Stimulated activated CD8-positive, alpha-beta memory T cell treated with anti-CD3 and anti-CD28 coated beads, Interleukin-12 subunit alpha, Interleukin-12 subunit beta, amount 100 ng/mL, for 1 hour (primary cell): ENCODE measurements around the gene ADAM23.

Source experiments
- DNase-seq: peaks from one replicate; pipeline ENCODE4 v3.0.0-alpha.2; 2020; ENCODE audit warnings: low read depth

ADAM23 gene

GRCh38 chr2:206511283-206511682 is 68.0 kb downstream of the ADAM23 start:
- no peak for DNase-seq

DNA sequence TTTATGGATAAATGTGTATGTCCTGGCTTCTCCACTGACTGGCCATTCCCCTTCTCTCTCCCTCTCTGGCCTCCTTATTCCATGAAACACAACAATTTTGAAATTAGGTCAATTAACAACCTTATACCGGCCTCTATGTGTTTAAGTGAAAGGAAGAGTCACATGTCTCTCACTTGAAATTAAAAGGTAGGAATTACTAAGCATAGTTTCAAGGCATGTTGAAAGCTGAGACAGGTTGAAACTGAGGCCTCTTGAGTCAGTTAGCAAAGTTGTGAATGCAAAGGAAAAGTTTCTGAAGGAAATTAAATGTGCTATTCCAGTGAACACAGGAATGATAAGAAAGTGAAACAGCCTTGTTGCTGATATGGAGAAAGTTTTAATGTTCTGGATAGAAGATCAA is 69.7 kb downstream of the ADAM23 start:
- no peak for DNase-seq

- DNase-seq: no peak
These were observed 72.2 kb downstream of the ADAM23 start for GRCh38 chr2:206515580-206515979.

- DNase-seq: no peak
These were observed 75.7 kb downstream of the ADAM23 start for GRCh38 chr2:206518997-206519396.

GRCh38 chr2:206520450-206520849 is 77.1 kb downstream of the ADAM23 start:
- no peak for DNase-seq

- DNase-seq: no peak
These were observed 77.8 kb downstream of the ADAM23 start for GRCh38 chr2:206521115-206521514.

DNA sequence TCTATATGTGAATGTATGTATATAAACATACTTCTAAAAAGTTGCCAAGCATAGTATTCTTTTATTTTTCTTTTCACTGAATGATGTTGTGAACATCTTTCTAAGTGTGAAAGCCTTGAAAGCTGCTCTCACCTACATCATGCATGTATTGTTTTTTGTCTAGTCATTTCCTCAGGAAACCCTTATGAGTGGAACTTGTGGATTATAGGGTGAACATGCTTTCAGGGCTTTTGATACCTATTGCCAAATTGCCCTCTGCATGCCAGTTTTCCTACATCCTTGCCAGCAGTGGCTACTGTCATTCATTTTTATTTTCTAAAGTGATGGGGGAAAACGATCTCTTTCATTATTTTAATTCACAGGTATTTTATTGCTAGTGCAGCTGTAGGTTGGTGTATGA is 78.3 kb downstream of the ADAM23 start:
- DNase-seq: no peak

DNA sequence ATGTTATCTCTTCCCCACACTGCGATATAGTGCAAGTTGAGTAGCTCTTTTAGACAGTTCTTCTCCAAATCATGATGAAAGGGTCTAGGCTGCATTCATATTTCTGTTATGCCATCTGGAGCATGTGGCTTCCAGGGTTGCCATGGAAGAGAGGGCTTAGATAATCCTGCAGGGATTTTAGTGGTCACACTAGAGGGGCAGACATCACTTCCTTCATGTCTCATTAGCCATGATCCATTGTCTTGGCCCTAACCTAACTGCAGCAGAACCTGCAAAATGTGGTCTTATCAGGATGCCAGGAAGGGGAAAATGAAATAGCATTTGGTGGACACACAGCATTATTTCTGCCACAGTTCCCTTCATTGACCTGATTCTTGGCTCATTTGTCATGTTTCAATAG is 83.1 kb downstream of the ADAM23 start:
- no peak for DNase-seq

DNA sequence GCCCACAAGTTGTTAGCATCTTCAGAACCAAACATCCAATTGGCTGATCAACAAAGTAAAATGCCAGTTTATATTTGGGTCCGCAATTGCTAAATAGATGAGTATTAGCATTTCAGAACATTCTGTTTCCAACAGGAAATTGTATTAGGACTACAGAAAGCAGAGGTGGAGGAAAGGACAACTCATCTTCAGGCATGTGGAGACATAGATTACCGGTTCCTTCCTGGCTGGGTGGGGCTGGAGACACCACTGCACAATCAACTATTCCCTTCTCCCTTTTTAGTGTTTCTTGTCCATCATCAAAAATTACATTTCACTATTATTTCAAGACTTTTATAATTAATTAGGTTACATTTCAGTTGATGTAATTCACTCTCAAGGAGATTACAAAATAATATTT is 83.8 kb downstream of the ADAM23 start:
- DNase-seq: no peak

DNA sequence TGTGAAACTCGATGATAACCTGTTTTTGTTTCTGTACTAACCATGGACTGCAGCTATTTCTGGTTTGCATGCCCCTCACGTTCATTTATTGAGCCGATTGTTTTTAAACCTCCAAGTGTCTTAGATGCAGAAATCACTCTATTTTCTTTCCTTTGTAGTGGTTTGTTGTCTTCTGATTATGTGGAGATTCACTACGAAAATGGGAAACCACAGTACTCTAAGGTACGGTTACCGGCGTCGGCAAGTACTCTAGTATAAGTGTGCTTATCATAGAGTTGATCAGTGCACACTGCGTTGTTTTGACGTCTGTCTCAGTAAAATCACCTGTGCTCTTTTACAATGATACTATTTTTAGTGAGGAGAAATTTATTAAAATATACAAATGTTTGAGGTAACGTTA is 87.4 kb downstream of the ADAM23 start:
- no peak for DNase-seq

GRCh38 chr2:206531996-206532543 is 88.7 kb downstream of the ADAM23 start:
- no peak for DNase-seq

DNA sequence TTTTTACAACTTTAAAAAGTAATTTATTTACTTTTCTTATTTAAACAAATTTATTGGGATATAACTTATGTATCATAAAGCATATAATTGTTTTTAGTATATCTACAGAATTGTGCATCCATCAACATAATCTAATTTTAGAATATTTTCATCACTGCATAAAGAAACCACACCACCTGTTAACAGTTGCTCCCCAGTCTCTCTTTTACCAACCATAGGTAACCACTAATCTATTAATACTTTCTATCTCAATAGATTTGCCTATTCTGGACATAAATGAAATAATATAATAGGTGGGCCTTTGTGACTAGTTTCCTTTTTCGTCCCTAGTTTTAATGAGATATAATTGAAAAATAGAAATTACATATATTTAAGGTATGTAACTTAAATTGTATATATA is 90.6 kb downstream of the ADAM23 start:
- no peak for DNase-seq

GRCh38 chr2:206535260-206535986 is 92.1 kb downstream of the ADAM23 start:
- no peak for DNase-seq

GRCh38 chr2:206540757-206541156 is 97.4 kb downstream of the ADAM23 start:
- no peak for DNase-seq

- DNase-seq: no peak
These were observed 99.7 kb downstream of the ADAM23 start for GRCh38 chr2:206543073-206543472.

DNA sequence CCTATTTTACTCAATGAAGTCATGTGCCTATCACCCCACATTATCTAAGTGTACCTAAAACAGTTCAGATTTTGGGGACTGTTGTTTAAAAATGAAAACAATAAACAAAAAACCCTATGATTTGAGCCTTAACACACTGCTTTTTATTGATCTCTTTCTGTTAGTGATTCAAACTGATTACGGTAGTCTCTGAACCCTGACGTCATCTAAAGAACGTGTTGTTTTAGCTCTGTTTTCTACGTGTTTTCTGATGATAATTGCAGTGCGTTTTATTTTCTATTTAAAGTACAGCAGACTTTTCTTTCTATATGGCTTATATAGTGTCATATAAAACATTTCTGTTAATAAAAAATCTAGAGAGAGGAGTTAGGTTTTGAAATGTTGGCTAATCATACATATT is 105.1 kb downstream of the ADAM23 start:
- no peak for DNase-seq

- no peak for DNase-seq
These were observed 112.4 kb downstream of the ADAM23 start for GRCh38 chr2:206555721-206556120.

DNA sequence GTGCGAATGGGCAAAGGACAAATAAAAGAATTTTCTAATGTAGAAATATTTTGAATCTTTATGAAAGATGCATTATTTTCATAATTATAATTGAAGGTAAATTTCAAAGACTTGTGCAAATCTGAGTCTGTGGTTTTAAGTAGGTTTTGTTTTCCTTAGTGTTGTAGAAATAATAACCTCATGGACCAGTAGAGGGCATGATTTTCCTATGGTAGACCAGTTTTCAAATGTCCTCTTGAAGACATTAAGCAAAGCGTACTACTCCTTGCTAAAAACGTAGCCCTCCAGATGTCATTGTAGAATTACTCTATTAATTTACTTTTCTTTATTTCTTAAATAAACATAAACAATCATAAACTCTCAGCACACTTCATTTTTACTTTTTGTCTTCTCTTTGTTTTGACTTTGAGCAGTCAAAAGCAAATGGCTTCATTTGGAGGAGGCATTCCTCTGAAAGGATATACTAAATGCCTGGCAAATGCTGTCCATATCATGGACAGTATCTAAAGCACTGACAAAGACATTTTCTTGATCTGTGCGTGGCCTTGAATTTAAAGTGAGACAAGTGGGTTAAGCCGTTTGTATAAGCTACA is 113.1 kb downstream of the ADAM23 start:
- DNase-seq: no peak

DNA sequence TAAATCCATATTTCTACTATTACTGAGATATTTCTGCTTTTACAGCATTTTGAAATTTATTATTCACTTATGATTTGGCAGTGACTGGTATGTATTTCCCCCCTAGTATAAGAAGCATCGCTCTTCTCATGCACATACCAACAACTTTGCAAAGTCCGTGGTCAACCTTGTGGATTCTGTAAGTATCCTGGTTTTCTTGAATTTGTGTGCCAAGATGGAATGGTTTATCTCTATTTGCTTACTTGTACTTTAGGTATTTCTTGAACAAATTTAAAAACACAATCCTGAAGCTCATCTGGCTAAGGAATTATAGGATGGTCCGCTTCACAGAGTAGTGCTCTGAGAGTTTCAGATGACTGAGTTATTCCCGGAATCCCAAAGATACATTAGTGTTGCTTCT is 114.0 kb downstream of the ADAM23 start:
- no peak for DNase-seq

GRCh38 chr2:206558492-206558891 is 115.2 kb downstream of the ADAM23 start:
- DNase-seq: no peak

DNA sequence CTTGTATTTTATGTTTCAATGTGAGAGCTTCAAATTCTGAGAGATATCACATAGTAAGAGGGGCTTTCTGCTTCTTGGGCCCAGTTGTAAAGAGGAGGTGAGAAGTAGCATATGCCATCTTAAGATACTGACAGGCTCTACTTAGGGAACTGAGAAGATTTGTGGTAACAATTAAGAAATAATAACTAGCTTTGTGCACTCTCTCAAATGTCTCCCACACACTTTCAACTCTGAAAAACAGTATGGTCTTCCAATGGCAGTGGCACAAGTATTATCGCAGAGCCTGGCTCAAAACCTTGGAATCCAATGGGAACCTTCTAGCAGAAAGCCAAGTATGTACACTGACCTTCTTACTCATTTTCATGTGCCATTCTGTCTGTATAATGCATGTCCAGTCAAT is 118.6 kb downstream of the ADAM23 start:
- no peak for DNase-seq

DNA sequence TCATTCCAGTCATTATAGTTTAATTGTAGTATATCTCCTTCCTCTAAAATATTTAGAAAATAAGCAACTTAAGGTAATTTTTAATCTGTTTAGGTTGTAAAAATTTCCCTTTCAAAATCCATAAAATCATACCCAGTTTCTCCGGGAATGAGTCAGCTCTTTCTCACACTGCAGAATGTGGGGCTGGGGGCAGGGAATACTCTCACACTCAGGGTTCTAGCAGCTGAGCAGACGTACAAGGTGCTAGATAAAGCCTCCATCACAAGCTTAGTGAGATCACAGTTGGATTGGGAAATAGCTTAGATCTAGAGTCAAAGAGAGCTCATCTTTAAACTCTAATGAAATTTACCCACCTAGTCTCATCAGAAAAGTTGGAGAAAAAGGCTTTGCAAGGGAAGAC is 119.0 kb downstream of the ADAM23 start:
- DNase-seq: no peak

DNA sequence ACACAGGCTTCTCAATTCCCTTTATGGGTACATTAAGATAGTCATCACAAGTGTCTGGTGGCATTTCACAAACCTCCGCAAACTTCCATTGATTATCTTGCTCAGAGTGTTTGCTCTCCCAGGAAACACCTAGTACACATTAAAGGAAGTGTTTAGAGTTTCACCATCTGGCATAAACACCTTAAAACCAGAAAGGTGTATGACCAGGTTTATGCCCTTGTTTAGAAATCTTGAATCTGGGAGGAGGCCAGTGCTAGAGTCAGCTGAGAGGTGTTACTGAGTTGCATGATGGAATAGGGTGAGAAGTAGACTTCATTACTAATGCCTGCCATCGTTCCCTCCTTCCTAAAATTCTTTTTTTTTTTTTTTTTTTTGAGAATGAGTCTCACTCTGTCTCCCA is 120.0 kb downstream of the ADAM23 start:
- no peak for DNase-seq

- DNase-seq: no peak
These were observed 122.3 kb downstream of the ADAM23 start for GRCh38 chr2:206565666-206566065.
